ENCODE data around the gene CYP26C1. TPM values are rescaled to one million over a fixed set of nuclear protein-coding genes. Genes with fewer than 3 reads are reported as not detected.
A peak's percentile ranks its signal among the peaks of the same experiment; 100 is the strongest.

The CYP26C1 gene
- total and polyA plus RNA-seq, 8 donors: 0.09 to 0.42 (median 0.18) TPM; not detected in 5

DNA sequence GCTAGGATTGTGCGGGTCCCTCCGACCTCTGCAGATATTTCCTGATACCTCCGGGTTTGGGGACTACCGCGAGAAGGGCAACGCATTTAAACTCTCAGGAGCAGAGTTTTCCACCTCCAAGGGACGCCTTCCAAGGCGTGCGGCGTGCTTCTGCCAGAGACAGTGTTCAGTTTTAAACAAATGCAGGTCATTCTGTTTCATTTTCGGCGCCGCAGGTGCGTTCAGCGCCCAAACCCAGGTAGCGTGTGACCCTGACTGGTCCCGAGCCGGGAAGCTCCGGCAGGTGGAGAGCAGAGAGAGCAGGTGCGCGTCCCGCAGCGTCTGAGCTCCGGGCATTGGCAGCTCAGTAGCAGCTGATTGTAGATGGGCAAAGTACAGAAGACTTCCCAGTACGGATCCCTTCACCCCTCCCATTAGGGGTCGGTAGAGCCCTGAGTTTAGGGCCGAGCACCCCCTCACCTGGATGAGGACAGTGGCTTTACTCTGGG lies 11.7 kb downstream of the CYP26C1 start:
- peak overlapping the region; percentile 9 to 30 for H3K4me3 ChIP-seq
- no peak overlapping the region for H3K27ac ChIP-seq
- TF ChIP-seq CTCF (IDR thresholded peaks at IDR 0.05): no peak
- H3K4me1 ChIP-seq: peaks cover 22 to 46% of the 10 kb centered on the region in 2 donors
- DNase-seq (peak in 1 of 4 donors; percentile 67), ATAC-seq (peak; percentile 60)
- no peaks in the 10 kb centered on the region for H3K9me3 ChIP-seq
- H3K36me3 ChIP-seq: no peaks in the 10 kb centered on the region
- peaks cover 84 to 100% of the 10 kb centered on the region in 2 donors for H3K27me3 ChIP-seq
- intact Hi-C loops (cut with DNase I): no loop called here

GRCh38 chr10:93072713-93073538 lies 12.3 kb downstream of the CYP26C1 start:
- Histone ChIP-seq H3K4me1 (peaks cover 22 to 46% of the 10 kb centered on the region in 2 donors), H3K27me3 (peaks cover 77 to 100% of the 10 kb centered on the region in 2 donors), H3K4me3 (peak overlapping the region; percentile 2 to 23), H3K9me3 (no peaks in the 10 kb centered on the region), H3K27ac (no peak overlapping the region), H3K36me3 (no peaks in the 10 kb centered on the region)
- TF ChIP-seq CTCF (IDR thresholded peaks at IDR 0.05): no peak
- peak in 1 of 4 donors; percentile 77 for DNase-seq
- intact Hi-C loops (cut with DNase I): no loop called here
- ATAC-seq: no peak

- Histone ChIP-seq H3K27me3 (peaks cover 70 to 100% of the 10 kb centered on the region in 2 donors), H3K4me1 (peaks cover 22 to 41% of the 10 kb centered on the region in 2 donors)
- peak in 1 of 4 donors; percentile 62 for DNase-seq
These were observed 13.0 kb downstream of the CYP26C1 start, which contains the start of gene CYP26A1 for GRCh38 chr10:93073539-93074146. Gene CYP26A1, plus strand, starts transcription at chr10:93073893. Its CDS starts 42 bp downstream, at chr10:93073935.

DNA sequence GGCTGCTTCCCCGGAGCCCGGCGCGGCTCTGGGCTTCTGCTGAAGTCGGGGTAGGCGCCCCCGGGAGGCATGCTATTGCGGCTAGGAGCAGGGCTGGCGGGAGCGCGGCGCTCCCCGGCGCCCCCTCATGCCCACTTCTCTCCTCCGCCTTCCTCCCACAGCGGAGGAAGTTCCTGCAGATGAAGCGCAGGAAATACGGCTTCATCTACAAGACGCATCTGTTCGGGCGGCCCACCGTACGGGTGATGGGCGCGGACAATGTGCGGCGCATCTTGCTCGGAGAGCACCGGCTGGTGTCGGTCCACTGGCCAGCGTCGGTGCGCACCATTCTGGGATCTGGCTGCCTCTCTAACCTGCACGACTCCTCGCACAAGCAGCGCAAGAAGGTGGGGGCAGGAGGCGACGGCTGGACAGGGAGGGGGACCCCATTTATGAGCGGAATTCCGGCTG lies 13.6 kb downstream of the CYP26C1 start:
- peak overlapping the region; percentile 2 to 23 for H3K4me3 ChIP-seq
- peaks cover 65 to 100% of the 10 kb centered on the region in 2 donors for H3K27me3 ChIP-seq
- no peaks in the 10 kb centered on the region for H3K36me3 ChIP-seq
- H3K4me1 ChIP-seq: peaks cover 22 to 36% of the 10 kb centered on the region in 2 donors
- TF ChIP-seq CTCF (IDR thresholded peaks at IDR 0.05): no peak
- H3K27ac ChIP-seq: no peak overlapping the region
- ATAC-seq (no peak), DNase-seq (peak in 1 of 4 donors; percentile 63)
- H3K9me3 ChIP-seq: no peaks in the 10 kb centered on the region
- intact Hi-C loops (cut with DNase I): no loop called here

More at GRCh38 chr10:93073539-93074146, 13.0 kb downstream of the CYP26C1 start, which contains the start of gene CYP26A1:
- intact Hi-C loops (cut with DNase I): no loop called here
- H3K9me3 ChIP-seq: no peaks in the 10 kb centered on the region
- no peak for TF ChIP-seq CTCF (IDR thresholded peaks at IDR 0.05)
- no peak within 1 kb of the TSS for H3K27ac ChIP-seq
- H3K36me3 ChIP-seq: no peaks in the 10 kb centered on the region
- H3K4me3 ChIP-seq: peak within 1 kb of the TSS; percentile 2 to 23
- ATAC-seq: no peak

All from left lung (tissue), 10 donors.